Uterus (tissue), 2 donors: ENCODE measurements around the gene CFAP20DC.
"Not testable (repeated sequence)": the region's sequence is repeated elsewhere in the genome, so short reads cannot be mapped to it uniquely, and the experiment has no call there.

Experiments used
- CTCF ChIP-seq, 4 experiments: fragments of 200-600 bp in 2 of 4; fragments of 450-650 bp in 2 of 4; sonication (generic) in 2 of 4; IDR thresholded peaks; one replicate each; pipeline ENCODE4 v1.5.1; 2016 to 2019; ENCODE audit warnings: antibody characterized with exemption in 4 of 4, mild to moderate bottlenecking in 2 of 4, moderate library complexity in 1 of 4
- POLR2A ChIP-seq, 2 donors: fragments of 450-650 bp; IDR thresholded peaks; one replicate each; pipeline ENCODE4 v1.6.1; 2016; ENCODE audit warnings: antibody characterized with exemption in 2 of 2, mild to moderate bottlenecking in 1 of 2, moderate library complexity in 1 of 2

GRCh38 chr3:58708983-58709382, 340.8 kb downstream of the CFAP20DC start:
- TF ChIP-seq POLR2A, CTCF (IDR thresholded peaks at IDR 0.05): not testable (repeated sequence)
